Measurements from ENCODE around the gene CTDSPL. TPM values are rescaled to one million over a fixed set of nuclear protein-coding genes. Genes with fewer than 3 reads are reported as not detected.

The CTDSPL gene
- total RNA-seq, 1 donor from 2014 or later, result 30.6 TPM

DNA sequence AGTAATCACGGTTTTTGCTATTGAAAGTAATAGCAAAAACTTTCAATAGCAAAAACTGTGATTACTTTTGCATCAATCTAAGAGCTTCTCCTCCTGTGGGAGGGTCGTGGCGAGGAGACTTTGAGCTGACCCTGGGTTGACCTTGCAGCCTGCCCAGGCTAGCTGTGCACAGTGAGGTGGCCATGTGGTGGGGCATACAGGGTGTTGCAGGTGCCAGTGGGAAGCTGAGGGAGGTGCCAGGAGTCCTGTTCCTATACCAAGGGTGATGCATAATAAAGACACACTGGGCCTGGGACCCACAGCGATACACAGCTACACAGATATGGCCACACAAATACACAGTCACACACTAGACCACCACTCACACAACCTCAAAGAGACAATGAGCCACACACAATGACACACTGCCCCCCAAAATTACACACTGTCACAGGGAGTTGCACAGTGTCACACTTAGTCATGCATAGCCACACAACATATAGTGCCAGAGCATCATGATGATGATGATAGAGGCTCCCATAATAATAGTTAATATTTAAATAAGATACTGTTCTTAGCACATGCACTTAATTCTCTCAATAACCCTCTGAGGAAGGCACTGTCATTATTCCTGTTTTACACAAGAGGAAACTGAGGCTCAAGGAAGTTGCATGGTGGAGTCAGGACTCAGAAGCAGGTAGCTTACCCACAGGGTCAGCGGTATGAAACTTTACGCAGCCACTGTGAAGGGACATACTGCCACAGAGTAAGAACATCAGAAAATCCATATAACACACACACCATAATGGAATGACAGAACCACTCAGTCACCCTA lies 161.4 kb downstream of the CTDSPL start:
- no peak for DNase-seq (ENCODE audit: low read depth)
- Histone ChIP-seq H3K36me3 (ENCODE audit: control insufficient read depth, insufficient read depth, low read length) (no peaks in the 10 kb centered on the region), H3K4me3 (ENCODE audit: low read depth, low read length) (no peak overlapping the region), H3K27me3 (ENCODE audit: control insufficient read depth, insufficient read depth, low read length) (no peaks in the 10 kb centered on the region)
- TF ChIP-seq, protein P1, sequence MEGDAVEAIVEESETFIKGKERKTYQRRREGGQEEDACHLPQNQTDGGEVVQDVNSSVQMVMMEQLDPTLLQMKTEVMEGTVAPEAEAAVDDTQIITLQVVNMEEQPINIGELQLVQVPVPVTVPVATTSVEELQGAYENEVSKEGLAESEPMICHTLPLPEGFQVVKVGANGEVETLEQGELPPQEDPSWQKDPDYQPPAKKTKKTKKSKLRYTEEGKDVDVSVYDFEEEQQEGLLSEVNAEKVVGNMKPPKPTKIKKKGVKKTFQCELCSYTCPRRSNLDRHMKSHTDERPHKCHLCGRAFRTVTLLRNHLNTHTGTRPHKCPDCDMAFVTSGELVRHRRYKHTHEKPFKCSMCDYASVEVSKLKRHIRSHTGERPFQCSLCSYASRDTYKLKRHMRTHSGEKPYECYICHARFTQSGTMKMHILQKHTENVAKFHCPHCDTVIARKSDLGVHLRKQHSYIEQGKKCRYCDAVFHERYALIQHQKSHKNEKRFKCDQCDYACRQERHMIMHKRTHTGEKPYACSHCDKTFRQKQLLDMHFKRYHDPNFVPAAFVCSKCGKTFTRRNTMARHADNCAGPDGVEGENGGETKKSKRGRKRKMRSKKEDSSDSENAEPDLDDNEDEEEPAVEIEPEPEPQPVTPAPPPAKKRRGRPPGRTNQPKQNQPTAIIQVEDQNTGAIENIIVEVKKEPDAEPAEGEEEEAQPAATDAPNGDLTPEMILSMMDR (IDR thresholded peaks at IDR 0.05; ENCODE audit: insufficient read depth, low read length, poor library complexity, severe bottlenecking), result no peak

DNA sequence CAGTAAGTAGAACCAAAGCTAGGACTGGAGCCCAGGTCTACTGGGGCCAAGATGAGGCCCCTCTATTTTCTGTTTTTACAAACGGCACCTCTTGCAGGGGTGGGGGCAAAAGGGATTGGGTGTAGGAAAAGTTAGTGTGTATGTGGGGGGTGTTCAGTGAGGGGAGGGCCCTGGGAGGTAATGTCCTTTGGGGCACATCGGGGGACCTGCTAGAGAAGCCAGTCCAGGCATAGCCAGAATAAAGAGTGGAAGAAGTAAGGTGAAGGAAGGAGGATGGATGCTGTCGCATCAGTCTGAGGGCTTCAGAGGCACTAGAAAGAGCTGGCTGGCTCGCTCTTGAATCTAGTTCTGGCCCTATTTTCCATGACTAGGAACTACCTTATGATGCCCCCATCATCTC lies 165.2 kb downstream of the CTDSPL start:
- TF ChIP-seq, protein P1 (IDR thresholded peaks at IDR 0.05; ENCODE audit: insufficient read depth, low read length, poor library complexity, severe bottlenecking), result no peak
- no peaks in the 10 kb centered on the region for H3K27me3 ChIP-seq (ENCODE audit: control insufficient read depth, insufficient read depth, low read length)
- H3K4me3 ChIP-seq (ENCODE audit: low read depth, low read length), result no peak overlapping the region
- H3K36me3 ChIP-seq (ENCODE audit: control insufficient read depth, insufficient read depth, low read length), result no peaks in the 10 kb centered on the region
- DNase-seq (ENCODE audit: low read depth), result no peak

DNA sequence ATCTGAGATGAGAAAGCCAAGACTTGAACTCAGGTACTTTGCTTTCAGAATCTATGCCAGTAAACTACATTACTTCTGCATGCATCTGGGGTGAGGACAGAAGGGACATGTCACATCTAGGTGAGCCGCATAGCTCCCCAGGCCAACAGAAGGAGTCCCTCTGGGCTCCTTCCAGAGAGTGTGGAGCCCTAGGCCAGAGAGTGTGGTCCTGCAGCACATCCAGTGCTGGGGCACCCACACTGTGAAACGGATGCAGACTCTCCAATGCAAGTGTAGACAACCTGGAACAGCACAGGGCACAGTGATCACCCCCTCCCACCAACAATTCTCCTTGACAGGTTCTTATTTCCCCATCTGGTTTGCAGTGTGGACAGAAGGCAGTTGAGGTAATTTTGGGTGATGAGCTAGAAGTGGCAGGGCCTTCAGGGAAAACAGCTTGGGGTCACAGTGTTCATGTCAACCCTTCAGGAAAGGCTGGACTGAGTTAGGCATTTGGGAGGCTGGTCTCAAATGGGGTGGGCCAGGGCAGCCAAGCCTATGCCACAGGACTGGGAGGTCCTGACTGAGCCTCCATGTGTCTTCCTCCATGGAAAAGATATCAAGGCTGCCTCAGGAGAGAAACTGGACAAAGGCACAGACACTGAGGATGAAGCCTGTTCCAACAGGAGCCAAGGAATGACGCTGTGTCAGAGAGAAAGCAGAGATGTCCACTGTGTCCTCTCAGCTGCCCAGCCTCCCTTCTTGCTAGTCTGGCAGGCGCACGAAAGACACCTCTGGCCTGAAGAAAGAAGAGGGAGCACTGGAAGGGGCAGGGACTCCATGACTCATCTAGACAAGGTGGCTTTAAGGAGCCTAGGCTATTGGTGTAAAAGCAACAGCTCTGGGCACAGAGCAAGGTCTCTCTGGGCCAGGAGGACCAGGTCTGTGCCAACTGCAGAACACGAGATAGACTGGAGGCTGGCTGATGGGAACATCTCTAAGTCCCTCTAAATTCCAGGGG lies 166.1 kb downstream of the CTDSPL start:
- no peak overlapping the region for H3K4me3 ChIP-seq (ENCODE audit: low read depth, low read length)
- no peaks in the 10 kb centered on the region for H3K27me3 ChIP-seq (ENCODE audit: control insufficient read depth, insufficient read depth, low read length)
- TF ChIP-seq, protein P1 (IDR thresholded peaks at IDR 0.05; ENCODE audit: insufficient read depth, low read length, poor library complexity, severe bottlenecking), result no peak
- no peak for DNase-seq (ENCODE audit: low read depth)
- H3K36me3 ChIP-seq (ENCODE audit: control insufficient read depth, insufficient read depth, low read length), result no peaks in the 10 kb centered on the region

DNA sequence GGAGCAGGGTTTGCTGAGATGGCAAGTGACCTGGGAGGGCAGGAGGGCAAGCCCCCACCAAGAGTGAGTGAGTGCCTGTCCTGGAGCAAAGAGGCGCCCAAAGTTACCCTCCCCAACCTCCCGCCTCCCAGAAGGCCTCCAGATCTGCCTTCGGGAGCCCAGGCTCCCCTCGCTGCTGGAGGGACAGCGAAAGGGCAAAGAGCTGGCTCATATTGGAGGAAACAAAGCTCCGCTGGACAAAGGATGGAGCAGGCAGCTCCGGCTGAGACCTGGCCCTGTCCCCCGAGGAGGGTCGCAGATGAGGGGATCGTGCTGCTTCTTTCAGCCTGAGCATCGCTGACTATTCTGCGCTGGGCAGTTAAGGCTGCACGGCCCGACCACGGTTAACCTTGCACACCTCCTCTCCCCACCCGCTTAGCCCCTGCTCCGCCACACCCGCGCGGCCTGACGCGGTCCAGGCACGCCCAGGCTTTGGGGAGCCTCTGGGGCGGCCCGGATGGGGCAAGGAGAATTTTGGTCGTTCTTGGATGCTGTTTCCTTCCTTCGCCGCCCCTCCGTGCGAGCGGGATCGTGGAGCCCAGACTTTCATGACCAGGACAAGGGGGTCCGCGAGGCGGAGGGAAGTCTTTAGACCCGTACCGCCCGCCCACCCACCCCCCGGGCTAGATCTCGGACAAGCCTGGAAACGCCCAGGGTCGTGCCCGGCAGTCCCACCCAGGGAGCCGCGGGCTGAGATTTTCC lies 167.1 kb downstream of the CTDSPL start:
- Histone ChIP-seq H3K27me3 (ENCODE audit: control insufficient read depth, insufficient read depth, low read length) (no peaks in the 10 kb centered on the region), H3K36me3 (ENCODE audit: control insufficient read depth, insufficient read depth, low read length) (no peaks in the 10 kb centered on the region), H3K4me3 (ENCODE audit: low read depth, low read length) (peak overlapping the region; percentile 59)
- no peak for DNase-seq (ENCODE audit: low read depth)
- TF ChIP-seq, protein P1 (IDR thresholded peaks at IDR 0.05; ENCODE audit: insufficient read depth, low read length, poor library complexity, severe bottlenecking), result no peak

DNA sequence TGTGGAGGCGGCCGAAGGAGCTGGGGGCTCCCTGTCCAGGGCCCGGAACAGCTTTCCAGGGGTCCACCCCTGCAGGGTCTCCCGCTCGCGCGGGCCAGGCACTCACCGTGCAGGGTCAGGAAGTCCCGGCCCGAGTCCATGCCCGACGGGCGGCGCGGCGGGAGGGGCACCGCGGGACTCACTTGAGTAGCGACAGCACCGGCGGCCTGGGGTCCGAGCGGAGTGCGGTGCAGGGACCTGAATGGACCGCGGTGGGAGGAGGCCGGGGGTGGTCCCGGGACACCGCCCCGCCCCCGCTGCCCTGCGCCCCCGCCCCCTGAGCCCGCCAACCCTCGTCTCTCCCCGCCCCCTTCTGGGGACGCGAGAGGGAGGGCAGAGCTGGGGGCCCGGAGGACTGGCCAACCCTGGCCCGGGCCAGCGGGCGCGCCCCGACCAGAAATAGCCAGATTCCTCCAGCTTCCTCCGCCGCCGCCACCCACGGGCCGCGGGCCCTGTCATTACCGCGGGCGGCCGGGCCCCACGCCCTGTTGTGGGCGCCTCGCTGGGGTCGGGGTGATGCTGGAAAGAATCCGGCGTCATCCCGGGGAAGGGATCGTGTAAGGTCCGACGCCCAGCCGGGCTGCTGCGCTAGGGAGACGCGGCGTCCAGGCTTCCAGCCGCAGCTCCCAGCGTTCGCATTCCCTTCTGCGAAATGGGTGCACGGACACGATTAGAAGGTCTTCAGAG lies 167.9 kb downstream of the CTDSPL start, which contains the start of gene PLCD1:
TSS of gene PLCD1 (minus strand) at position 243 of the 726 bp plus-strand sequence. CDS start at position 140, 103 bp downstream.
- H3K27me3 ChIP-seq (ENCODE audit: control insufficient read depth, insufficient read depth, low read length), result no peaks in the 10 kb centered on the region
- DNase-seq (ENCODE audit: low read depth), result no peak

More for the DNA sequence above, 167.9 kb downstream of the CTDSPL start, which contains the start of gene PLCD1:
- Histone ChIP-seq H3K36me3 (ENCODE audit: control insufficient read depth, insufficient read depth, low read length) (no peaks in the 10 kb centered on the region), H3K4me3 (ENCODE audit: low read depth, low read length) (peak within 1 kb of the TSS; percentile 59)
- TF ChIP-seq, protein P1 (IDR thresholded peaks at IDR 0.05; ENCODE audit: insufficient read depth, low read length, poor library complexity, severe bottlenecking), result no peak
